Measurements from ENCODE around the gene TCHP.

DNA sequence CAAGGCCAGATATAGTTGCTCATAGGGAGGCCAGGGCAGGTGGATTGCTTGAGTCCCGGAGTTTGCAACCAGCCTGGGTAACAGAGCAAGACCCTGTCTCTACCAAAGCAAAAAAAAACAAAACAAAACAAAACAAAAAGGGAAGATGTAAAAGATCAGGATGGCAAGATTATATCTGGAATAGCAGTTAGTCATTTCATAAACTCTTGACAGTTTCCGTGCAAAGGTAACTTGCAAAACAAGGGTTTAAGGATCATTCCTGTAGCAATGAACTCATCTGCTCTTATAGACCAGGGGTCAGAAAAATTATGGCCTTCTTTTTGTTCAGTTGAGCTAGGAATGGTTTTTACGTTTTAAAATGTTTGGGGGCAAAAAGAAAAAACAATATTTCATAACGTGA is 66.5 kb downstream of the TCHP start:
- TF ChIP-seq POLR2A (IDR thresholded peaks at IDR 0.05), result no peak
- TF ChIP-seq, protein P1, sequence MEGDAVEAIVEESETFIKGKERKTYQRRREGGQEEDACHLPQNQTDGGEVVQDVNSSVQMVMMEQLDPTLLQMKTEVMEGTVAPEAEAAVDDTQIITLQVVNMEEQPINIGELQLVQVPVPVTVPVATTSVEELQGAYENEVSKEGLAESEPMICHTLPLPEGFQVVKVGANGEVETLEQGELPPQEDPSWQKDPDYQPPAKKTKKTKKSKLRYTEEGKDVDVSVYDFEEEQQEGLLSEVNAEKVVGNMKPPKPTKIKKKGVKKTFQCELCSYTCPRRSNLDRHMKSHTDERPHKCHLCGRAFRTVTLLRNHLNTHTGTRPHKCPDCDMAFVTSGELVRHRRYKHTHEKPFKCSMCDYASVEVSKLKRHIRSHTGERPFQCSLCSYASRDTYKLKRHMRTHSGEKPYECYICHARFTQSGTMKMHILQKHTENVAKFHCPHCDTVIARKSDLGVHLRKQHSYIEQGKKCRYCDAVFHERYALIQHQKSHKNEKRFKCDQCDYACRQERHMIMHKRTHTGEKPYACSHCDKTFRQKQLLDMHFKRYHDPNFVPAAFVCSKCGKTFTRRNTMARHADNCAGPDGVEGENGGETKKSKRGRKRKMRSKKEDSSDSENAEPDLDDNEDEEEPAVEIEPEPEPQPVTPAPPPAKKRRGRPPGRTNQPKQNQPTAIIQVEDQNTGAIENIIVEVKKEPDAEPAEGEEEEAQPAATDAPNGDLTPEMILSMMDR (IDR thresholded peaks at IDR 0.05), result no peak
